Cerebellar nuclear complex (tissue), 1 donor: ENCODE data around the gene CLIC1.

ENCODE experiments used
- DNase-seq, 2 experiments: peaks; one replicate each; lab custom pipeline; 2025; lab: John Stamatoyannopoulos, UW

Gene CLIC1

DNA sequence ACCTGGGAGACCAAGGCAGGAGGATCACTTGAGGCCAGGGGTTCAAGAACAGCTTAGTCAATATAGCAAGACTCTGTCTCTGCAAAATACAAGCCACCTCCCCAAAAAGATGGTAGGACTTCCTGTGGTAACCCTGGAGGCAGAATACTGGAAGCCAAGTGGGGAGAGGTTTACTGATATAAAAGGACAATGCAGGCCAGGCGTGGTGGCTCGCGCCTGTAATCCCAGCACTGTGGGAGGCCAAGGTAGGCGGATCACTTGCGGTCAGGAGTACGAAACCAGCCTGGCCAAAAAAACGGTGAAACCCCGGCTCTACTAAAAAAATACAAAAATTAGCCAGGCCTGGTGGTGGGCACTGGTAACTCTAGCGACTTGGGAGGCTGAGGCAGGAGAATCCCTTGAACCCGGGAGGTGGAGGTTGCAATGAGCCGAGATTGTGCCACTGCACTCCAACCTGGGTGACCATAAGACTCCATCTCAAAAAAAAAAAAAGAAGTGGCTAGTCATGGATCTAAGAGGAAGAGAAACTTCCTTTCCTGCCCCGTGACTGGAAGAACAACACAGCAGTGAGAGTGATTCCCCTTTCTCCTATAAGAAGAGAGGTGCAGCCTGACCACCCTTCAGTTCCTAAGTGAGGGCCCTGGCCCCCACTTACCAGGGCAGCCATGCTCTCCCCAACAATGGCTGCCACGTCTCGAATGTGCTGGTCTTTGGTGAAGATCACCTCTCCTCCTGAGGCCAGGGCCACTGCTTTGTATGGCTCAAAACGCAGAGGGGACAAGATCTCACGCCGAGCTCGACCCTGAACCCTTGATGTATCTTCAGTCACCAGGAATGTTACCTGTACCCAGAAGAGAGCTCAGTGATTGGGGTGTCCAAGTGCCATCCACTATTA lies 32.3 kb upstream of the CLIC1 start:
- no peak for DNase-seq

DNA sequence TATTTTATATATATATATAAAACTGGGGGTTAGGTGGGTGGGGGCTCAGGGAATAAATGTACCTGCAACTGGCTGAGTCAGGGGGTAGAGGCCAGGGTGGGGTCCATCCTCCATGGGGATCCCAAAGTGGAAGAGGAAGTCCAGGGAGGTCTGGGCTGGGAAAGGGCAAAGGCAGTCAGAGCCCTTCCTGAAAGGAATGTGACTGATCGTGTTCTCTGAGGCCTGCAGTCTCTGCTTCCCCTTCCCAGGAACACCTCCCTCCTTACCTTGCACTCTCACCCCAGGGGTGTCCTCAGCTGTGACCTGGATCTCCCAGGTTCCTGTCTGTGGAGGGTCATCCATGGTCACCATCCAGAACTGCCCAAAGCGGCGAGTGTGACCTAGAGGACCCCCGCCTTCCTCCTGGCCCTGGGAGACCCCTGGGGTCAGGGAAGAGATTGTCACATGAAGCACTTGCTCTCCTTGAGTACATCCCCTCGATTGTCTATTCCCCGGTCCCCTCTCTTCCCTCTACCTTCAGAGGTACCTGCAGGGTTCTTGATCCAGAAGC lies 30.8 kb upstream of the CLIC1 start:
- DNase-seq, result no peak

DNA sequence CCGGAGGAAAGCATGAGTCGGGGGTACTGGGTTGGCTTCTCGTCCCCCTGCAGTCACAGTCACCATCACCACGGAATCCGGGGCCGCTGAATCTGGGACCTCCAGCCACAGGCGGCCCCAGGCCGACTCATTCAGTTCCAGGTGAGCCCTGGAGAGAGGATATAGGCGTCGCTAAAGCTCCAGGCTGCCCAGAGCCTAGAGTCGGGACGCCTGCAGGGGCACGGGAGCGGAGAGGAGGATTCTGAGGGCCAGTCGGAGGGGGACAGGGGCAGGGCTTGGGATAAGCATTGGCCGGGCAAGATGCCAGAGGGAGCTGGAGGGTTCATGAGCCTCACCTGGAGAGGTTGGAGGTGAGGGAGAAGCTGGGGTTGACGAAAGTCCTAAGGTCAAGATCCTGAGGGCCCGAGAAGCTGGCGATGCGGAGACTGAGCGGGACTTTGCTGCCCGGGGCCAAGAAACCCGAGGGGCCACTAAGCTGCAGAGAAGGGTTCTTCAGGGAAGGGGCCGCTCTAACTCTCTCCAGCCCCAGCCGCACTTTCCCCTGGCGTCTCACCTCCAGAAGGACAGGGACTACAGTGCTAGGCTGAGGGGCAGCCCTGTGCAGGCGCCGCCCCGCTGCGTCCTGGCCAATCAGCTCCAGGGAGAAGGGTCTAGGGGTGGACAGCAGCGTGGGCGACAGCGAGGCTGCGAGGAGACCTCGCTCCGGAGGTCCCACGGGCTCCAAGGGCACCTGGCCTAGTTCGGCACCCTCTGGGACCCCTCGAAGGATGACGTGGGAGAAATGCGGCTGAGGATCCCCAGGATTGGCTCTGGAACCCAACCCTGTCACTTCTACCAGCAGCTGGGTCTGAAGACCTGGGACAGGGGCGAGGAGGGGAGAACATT lies 29.8 kb upstream of the CLIC1 start:
- DNase-seq, result no peak

DNA sequence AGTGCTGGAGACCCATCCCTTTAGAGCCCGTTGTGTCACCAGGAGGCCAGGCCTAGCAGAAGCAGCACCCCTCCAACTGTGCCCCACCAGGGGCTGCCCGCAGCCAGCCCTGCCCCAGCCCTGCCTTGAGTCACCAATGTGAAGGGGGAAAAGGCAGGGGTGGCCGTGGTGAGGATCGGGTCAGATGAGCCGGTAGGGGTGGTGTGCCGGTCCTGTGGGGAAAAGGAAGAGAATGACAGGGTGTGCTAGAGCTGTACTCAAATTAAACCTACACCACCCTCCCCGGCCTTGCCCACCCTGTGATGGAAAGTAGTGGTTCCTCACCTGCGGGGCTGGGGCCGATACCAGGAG lies 29.2 kb upstream of the CLIC1 start:
- no peak for DNase-seq

DNA sequence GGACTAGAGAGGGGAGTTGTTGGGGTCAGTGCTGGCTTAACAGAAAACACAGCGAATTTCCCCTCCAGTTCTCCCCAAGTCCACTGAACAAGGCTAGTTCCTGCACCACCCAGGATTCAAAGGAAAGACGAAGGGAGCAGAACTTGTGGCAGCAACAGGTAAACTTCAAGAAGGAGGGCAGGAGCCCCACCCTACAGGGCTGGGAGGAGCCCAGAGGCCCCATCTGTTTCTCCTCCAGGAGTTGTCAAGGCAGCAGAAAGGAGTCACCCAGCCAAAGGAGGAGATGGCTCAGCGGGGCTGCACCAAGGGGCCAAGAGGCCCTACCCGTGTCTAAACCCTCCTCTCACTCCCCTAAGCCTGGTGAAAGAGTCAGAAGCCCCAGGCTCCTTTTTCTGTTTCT lies 27.9 kb upstream of the CLIC1 start:
- no peak for DNase-seq

DNA sequence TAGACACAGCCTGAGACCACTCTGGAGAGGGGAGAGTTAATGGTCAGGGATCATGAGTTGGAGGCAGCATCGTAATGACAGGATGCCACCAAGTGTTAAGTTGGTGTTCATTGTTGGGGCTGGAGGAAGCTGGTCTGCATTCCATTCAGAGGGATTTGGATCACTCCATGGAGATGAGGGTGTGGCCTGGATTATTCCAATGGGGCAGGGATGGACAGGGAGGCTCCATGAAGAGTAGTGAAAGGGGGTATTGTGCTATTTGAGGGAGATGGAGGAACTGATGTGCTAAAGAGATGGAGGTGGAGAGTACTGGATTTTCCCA lies 27.2 kb upstream of the CLIC1 start:
- DNase-seq, result no peak

DNA sequence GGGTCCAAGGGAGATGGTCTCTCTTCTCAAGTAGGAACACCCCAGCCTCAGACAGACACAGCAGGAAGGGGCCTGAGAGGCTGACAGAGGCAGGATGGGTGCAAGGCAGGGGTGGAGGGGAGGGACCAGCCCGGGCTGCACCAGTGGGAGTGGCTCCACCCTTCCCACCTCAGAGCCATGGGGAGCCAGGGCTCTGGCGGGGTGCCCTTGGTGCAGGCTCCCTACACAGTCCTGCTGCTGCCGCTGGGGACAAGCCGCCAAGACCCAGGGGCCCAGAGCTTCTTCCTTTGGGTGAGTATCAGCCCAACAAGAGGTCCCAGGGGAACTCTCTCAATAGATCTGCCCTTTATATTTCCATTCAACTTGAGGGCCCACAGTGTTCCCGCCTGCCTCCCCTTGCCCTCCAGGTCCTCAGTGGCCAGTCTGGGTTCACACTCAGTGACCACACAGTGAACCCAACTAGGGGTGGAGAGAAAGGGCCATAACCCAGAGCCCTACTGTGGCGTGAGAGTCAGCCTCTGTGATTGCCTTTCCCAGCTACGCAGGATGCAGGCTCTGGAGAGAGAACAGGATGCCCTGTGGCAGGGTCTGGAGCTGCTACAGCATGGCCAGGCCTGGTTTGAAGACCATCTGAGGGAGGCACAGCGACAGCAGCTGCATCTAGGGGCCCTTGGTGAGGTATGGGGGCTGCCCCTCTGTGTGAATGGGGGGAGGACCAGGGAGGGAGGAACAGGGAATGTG lies 26.7 kb upstream of the CLIC1 start:
- no peak for DNase-seq

DNA sequence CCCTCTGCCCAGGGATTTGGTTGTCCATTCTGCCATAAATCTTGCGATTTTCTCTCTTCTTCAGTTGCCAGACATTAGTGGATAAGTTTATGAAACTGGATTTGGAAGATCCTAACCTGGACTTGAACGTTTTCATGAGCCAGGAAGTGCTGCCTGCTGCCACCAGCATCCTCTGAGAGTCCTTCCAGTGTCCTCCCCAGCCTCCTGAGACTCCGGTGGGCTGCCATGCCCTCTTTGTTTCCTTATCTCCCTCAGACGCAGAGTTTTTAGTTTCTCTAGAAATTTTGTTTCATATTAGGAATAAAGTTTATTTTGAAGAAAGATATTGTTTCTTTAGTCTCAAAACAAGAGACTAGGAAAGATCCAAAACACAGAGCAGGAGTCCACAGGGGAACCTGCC lies 26.0 kb upstream of the CLIC1 start, which contains the start of gene SAPCD1:
Gene SAPCD1, plus strand, starts transcription at position 301 of the 400 bp plus-strand sequence. CDS start 399 bp downstream, outside the sequence.
- no peak for DNase-seq

DNA sequence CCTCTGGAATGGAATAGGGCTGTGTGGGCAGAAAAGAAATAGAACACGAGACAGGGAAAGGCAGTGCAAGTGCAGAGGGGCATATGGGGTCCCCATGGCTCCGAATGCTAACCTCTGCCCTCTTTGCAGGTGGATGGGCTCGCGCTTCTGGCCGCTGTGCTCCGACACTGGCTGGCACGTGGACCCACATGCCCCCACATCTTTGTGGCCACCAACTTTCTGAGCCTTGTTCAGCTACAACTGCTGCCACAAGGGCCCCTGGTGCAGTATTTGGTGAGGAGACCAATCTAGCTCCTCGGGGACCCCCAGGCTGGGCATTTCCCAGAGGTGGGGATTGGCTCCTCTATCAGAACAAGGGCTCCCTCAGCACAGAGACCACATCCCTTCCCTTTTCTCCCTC lies 25.0 kb upstream of the CLIC1 start:
- DNase-seq, result no peak

DNA sequence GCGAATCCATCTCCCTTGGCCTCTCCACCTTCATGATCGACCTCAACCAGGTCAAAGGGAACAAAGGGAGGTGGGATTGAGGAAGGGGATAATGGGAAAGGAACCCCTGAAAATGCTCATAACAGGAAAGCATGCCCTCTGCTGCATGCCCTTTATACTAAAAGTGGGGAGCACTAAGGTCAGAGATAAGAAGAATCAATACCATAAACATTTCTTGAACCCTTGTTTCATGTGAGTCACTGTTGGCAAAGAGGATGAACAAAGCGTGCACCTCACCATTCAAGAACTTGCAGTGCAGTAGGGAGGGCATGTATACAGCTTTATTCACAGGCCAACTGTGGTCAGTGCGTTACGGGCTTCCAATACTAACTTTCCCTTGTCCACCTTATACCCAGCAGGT lies 24.5 kb upstream of the CLIC1 start:
- no peak for DNase-seq

DNA sequence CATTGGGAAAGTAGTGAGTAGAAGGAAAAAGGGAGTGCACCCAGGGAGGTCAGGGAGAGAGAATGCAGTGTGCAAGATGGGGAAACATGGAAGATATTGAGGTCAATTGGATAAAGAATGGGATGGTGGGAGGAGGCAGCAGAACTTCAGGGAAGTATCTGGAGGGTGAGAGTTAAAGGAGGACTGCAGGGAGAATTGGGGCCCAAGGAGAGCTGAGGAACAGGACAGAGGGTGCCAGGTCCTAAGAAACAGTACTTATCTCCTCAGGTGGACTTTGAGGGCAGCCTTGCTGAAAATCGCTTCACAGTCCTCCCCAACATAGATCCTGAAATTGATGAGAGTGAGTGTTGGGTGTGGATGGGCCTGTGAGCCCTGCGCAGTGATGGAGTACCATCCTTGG lies 22.0 kb upstream of the CLIC1 start:
- no peak for DNase-seq

DNA sequence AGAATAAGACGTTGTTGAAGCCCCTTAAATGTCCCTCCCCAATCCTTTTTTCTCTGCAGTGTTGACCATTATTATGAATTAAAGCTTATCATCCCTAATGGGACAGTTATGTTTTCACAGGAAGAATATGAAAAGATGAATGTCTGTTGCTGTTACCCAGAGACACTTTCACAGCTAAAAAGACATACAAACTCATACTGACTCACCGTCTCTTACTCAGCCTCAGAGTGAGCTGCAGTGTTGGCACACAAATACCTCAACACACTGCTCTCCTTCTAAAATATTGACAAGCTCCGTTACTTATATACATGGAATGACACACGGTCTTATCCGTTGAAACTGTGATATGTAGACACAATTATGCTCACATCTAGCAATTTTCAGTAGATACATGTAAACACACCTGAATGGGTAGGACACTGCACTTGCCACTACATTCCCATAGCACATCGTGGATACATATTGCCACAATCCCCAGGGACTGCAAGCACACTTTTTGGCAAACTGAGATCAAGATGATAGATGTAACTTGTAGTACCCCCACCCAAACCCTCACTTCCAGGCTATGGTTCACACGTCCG lies 16.5 kb upstream of the CLIC1 start:
- no peak for DNase-seq

DNA sequence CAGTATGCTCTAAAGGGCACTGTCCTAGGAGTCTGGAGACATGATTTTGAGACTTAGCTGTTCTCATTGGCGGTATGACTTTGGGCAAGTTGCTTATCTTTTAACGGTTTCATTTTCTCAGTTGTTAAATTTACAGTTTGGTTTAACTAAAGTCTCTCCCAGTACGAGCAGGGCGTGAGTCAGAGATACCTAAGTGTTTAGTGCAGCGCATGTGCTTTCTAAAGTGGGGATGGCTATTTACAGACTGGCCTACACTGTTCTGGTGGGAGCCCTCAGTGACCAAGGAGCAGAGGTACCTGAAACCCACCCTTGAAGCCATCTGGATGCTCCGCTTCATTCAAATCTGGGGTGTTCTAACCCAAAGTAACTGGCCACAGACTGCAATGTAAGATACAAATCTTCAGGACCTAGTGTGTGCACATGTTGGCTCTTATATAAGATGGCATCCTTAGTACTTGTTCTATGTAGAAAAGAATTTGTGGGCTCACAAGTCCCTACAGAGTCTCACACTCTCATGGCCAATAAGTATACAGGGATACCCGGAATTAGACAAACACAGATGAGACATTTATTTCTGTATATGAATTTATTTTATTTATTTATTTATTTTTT lies 14.2 kb upstream of the CLIC1 start:
- DNase-seq, result no peak

DNA sequence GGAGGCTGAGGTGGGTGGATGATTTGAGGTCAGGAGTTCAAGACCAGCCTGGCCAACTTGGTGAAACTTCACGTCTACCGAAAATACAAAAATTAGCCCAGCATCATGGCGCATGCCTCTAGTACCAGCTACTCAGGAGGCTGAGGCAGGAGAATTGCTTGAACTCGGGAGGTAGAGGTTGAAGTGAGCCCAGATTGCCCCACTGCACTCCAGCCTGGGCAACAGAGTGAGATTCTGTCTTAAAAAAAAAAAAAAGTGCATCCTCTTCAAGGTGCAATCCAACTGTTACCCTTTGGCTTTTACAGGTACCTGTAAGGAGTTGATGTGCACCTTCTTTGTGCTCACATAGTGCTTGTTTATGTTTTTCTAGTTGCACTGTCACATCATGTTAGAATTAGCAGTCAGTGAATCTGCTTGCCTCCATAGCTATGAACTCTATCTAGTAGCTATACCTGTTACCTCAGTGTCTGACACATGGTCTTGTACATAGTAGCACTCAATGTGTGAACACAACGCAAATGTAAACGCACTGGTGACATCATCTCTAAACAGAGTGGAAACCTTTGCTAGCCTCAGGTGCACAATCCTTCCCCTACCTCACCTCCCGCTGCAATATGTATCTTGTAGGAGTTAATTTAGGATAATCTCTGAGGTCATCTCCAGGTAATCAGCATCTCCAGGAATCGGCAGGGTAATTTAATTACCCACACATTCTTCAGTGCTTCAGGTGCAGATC lies 13.1 kb upstream of the CLIC1 start:
- no peak for DNase-seq

DNA sequence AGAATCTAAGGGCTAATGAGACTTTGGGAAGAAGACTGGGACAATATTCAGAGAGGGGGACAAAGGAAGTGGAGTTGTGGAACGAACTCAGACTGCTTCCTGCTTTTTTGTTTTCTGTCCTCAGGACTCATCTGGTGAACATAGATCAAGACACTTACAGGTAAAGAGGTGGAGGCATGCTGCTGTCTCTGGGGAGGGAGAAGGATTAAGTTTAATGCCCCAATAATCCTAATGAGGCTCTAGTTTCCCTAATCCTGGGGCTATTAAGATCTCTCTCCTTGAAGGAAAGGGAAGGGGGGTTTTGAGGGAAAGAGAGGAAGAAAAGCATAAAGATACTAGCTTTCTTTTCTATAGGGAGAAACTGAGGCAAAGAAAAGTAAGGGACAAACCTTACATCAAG lies 8.1 kb upstream of the CLIC1 start:
- no peak for DNase-seq

DNA sequence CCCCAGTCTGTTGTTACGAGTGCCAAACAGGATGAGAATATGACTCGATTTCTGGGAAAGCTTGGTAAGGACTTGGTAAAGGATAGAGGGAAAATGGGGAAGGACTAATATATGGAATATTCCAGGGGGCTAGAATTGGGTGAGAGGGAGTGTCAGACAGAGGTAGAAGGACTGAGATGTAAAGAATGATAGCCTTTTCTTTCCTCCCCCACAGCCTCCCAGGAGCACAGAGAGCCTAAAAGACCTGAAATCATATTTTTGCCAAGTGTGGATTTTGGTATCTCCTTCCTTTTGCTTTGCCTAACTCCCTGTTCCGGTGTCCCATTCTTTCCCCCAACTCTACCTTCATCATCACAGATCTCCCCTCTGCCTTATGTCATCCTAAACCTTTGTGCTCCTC lies 6.6 kb upstream of the CLIC1 start:
- no peak for DNase-seq

DNA sequence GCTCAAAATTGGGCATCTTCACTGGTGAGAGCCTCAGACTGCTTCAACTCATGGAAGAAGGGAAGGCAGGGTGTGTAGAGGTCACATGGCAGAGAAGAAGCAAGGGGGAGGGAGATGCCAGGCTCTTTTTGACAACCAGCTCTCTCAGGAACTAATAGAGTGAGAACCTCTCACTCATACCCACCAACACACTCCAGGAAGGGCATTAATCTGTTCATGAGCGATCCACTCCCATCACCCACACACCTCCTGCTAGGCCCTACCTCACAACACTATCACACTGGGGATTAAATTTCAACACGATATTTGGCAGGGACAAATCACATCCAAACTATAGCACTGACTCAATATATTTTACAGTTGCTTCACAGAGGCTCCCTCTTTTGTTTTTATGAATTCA lies 5.5 kb upstream of the CLIC1 start:
- no peak for DNase-seq

DNA sequence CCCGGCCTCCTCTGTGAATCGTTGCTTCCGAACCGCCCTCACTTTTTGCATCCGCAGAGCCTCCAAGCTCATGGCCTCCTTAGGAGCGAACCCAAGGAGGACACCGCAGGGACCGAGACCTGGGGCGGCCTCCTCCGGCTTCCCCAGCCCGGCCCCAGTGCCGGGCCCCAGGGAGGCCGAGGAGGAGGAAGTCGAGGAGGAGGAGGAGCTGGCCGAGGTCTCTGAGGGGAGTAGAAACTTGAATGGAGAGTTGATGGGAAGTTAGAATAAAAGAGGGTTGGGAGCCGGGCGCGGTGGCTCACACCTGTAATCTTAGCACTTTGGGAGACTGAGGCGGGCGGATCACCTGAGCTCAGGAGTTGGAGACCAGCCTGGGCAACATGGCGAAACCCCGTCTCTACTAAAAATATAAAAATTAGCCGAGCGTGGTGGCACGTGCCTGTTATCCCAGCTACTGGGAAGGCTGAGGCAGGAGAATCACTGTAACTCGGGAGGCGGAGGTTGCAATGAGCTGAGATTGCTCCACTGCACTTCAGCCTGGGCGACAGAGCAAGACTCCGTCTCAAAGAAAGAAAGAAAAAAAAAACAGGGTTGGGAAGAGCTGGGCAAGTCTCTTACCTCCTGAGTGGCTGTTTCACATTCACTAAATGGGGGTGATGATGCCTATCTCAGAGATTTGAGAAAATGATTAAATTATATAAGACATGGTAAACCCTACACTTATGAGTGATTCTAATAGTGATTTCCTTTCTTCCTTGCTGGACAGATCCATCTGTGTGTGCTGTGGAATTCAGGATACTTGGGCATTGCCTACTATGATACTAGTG lies 4.3 kb upstream of the CLIC1 start:
- no peak for DNase-seq

DNA sequence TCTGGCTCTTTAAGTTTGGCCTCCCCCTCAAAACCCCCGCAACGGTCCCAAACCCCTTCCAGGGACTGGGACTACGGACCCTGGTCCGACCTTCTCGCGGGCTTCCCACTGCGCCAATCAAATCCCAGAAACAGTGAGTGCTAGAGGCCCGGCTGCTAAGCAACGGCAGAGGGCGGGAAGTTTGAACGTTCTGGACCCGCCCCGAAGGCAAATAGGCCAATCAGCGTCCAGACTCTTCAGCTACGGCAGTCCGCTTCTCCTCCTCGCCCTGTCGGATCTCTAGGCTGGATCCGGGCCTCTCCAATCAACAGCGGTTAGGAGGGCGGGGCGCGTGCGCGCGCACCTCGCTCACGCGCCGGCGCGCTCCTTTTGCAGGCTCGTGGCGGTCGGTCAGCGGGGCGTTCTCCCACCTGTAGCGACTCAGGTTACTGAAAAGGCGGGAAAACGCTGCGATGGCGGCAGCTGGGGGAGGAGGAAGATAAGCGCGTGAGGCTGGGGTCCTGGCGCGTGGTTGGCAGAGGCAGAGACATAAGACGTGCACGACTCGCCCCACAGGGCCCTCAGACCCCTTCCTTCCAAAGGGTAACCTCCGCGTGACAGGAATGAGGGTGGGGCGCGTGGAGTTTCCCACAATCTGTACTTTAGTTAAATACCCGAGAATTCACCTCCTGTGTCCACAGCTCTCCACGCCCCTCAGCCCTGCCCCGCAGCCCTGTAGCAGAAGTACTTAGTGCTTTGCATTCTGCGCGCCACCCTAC lies 3.5 kb upstream of the CLIC1 start, which contains the start of gene MSH5:
Gene MSH5, plus strand, starts transcription at position 367 of the 758 bp plus-strand sequence. CDS start 462 bp downstream, outside the sequence.
- DNase-seq, result peak; percentile 93 to 98
